Subcutaneous abdominal adipose tissue (tissue), 5 donors: ENCODE results near the gene KCNQ1.

Source experiments
- H3K27ac ChIP-seq: one replicate; pipeline ENCODE4 v1.7.0; 2013; ENCODE audit warnings: low read depth, mild to moderate bottlenecking, inconsistent platforms, low read length, moderate library complexity
- H3K27me3 ChIP-seq, 5 donors: one replicate each; pipeline ENCODE4 v1.7.0; 2013; ENCODE audit warnings: low read length in 5 of 5, inconsistent platforms in 1 of 5; ENCODE audit not compliant: control insufficient read depth in 5 of 5, insufficient read depth in 4 of 5
- H3K36me3 ChIP-seq, 5 donors: one replicate each; pipeline ENCODE4 v1.7.0; 2013; ENCODE audit warnings: low read length in 5 of 5; ENCODE audit not compliant: control insufficient read depth in 5 of 5, insufficient read depth in 5 of 5
- H3K4me1 ChIP-seq, 5 donors: one replicate each; pipeline ENCODE4 v1.7.0; 2013; ENCODE audit warnings: low read length in 5 of 5, mild to moderate bottlenecking in 3 of 5, moderate library complexity in 1 of 5; ENCODE audit not compliant: control insufficient read depth in 5 of 5, insufficient read depth in 5 of 5
- H3K4me3 ChIP-seq, 5 donors: one replicate each; pipeline ENCODE4 v1.7.0; 2013; ENCODE audit warnings: low read length in 5 of 5, low read depth in 1 of 5
- H3K9ac ChIP-seq, 5 donors: one replicate each; pipeline ENCODE4 v1.7.0; 2013; ENCODE audit warnings: low read length in 5 of 5, mild to moderate bottlenecking in 4 of 5, moderate library complexity in 3 of 5
- H3K9me3 ChIP-seq, 5 donors: one replicate each; pipeline ENCODE4 v1.7.0; 2013; ENCODE audit warnings: low read length in 5 of 5; ENCODE audit not compliant: control insufficient read depth in 5 of 5
- donor health status: healthy.
- donor health status: healthy.
- donor health status: healthy.
- donor health status: healthy.
- donor health status: healthy.

The KCNQ1 gene

GRCh38 chr11:2444821-2445745 is at the start of gene KCNQ1:
TSS of gene KCNQ1 (plus strand) at chr11:2445008. CDS start at chr11:2445099, 91 bp downstream.
- peak within 1 kb of the TSS in 1 of 5 donors; percentile 23 for H3K9ac ChIP-seq
- peaks cover 0 to 5% (median 4%) of the 10 kb centered on the region in 5 donors for H3K9me3 ChIP-seq
- no peaks in the 10 kb centered on the region for H3K36me3 ChIP-seq
- H3K27ac ChIP-seq = no peak within 1 kb of the TSS
- peaks cover 11 to 37% (median 22%) of the 10 kb centered on the region in 5 donors for H3K27me3 ChIP-seq
- peak within 1 kb of the TSS in 4 of 5 donors; percentile 33 to 64 (median 59) for H3K4me3 ChIP-seq
- H3K4me1 ChIP-seq = peaks cover 0 to 39% (median 24%) of the 10 kb centered on the region in 5 donors

GRCh38 chr11:2395211-2395730 is 49.5 kb upstream of the KCNQ1 start:
- no peak overlapping the region for H3K27ac ChIP-seq
- no peak overlapping the region for H3K9ac ChIP-seq
- peaks cover 3 to 30% (median 23%) of the 10 kb centered on the region in 5 donors for H3K4me1 ChIP-seq
- peaks cover 0 to 3% (median 0%) of the 10 kb centered on the region in 5 donors for H3K27me3 ChIP-seq
- H3K9me3 ChIP-seq = no peaks in the 10 kb centered on the region
- no peak overlapping the region for H3K4me3 ChIP-seq
- peaks cover 0 to 81% (median 78%) of the 10 kb centered on the region in 5 donors for H3K36me3 ChIP-seq

- Histone ChIP-seq H3K9ac (no peak overlapping the region), H3K4me3 (no peak overlapping the region), H3K27me3 (peaks cover 0 to 4% (median 0%) of the 10 kb centered on the region in 5 donors), H3K4me1 (peaks cover 5 to 28% (median 21%) of the 10 kb centered on the region in 5 donors), H3K9me3 (no peaks in the 10 kb centered on the region), H3K36me3 (peaks cover 0 to 77% (median 74%) of the 10 kb centered on the region in 5 donors), H3K27ac (no peak overlapping the region)
Observed at GRCh38 chr11:2395856-2396255, 49.0 kb upstream of the KCNQ1 start.

DNA sequence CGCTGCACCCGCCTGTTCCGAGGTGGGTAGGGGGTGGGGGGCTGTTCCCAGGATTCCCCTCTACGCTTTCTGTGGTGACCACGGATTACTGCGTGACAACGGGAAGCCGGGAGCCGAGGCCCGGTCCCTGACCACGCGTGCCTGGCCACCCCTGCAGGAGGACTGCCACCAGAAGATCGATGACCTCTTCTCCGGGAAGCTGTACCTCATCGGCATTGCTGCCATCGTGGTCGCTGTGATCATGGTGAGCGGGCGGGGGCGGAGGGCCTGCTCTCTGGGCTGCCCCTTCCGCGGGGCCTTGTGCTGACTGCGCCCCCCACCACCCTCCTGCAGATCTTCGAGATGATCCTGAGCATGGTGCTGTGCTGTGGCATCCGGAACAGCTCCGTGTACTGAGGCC is 48.3 kb upstream of the KCNQ1 start:
- Histone ChIP-seq H3K4me3 (no peak overlapping the region), H3K27me3 (peaks cover 0 to 4% (median 0%) of the 10 kb centered on the region in 5 donors), H3K4me1 (peaks cover 5 to 30% (median 25%) of the 10 kb centered on the region in 5 donors), H3K9me3 (no peaks in the 10 kb centered on the region), H3K27ac (no peak overlapping the region), H3K36me3 (peaks cover 0 to 71% (median 68%) of the 10 kb centered on the region in 5 donors), H3K9ac (no peak overlapping the region)

- H3K4me3 ChIP-seq = no peak overlapping the region
- no peak overlapping the region for H3K9ac ChIP-seq
- peaks cover 5 to 33% (median 30%) of the 10 kb centered on the region in 5 donors for H3K4me1 ChIP-seq
- H3K36me3 ChIP-seq = peaks cover 0 to 67% (median 64%) of the 10 kb centered on the region in 5 donors
- H3K27ac ChIP-seq = no peak overlapping the region
- peaks cover 0 to 4% (median 0%) of the 10 kb centered on the region in 5 donors for H3K27me3 ChIP-seq
- no peaks in the 10 kb centered on the region for H3K9me3 ChIP-seq
Observed at GRCh38 chr11:2397005-2397404, 47.8 kb upstream of the KCNQ1 start.

GRCh38 chr11:2398664-2399355 is 46.0 kb upstream of the KCNQ1 start:
- peak overlapping the region in 4 of 5 donors; percentile 75 to 87 (median 85) for H3K9ac ChIP-seq
- peaks cover 0 to 68% (median 65%) of the 10 kb centered on the region in 5 donors for H3K36me3 ChIP-seq
- H3K4me3 ChIP-seq = peak overlapping the region in 3 of 5 donors; percentile 64 to 74 (median 65)

GRCh38 chr11:2399488-2400068 is 45.2 kb upstream of the KCNQ1 start:
- no peaks in the 10 kb centered on the region for H3K9me3 ChIP-seq
- H3K36me3 ChIP-seq = peaks cover 0 to 68% (median 61%) of the 10 kb centered on the region in 5 donors
- peak overlapping the region; percentile 96 for H3K27ac ChIP-seq
- H3K27me3 ChIP-seq = peaks cover 0 to 4% (median 0%) of the 10 kb centered on the region in 5 donors
- H3K4me1 ChIP-seq = peaks cover 5 to 36% (median 31%) of the 10 kb centered on the region in 5 donors
- H3K4me3 ChIP-seq = peak overlapping the region; percentile 63 to 99 (median 65)
- H3K9ac ChIP-seq = peak overlapping the region; percentile 75 to 87 (median 85)

More at GRCh38 chr11:2398664-2399355, 46.0 kb upstream of the KCNQ1 start:
- Histone ChIP-seq H3K27ac (peak overlapping the region; percentile 96), H3K4me1 (peaks cover 5 to 36% (median 31%) of the 10 kb centered on the region in 5 donors), H3K9me3 (no peaks in the 10 kb centered on the region), H3K27me3 (peaks cover 0 to 4% (median 0%) of the 10 kb centered on the region in 5 donors)

DNA sequence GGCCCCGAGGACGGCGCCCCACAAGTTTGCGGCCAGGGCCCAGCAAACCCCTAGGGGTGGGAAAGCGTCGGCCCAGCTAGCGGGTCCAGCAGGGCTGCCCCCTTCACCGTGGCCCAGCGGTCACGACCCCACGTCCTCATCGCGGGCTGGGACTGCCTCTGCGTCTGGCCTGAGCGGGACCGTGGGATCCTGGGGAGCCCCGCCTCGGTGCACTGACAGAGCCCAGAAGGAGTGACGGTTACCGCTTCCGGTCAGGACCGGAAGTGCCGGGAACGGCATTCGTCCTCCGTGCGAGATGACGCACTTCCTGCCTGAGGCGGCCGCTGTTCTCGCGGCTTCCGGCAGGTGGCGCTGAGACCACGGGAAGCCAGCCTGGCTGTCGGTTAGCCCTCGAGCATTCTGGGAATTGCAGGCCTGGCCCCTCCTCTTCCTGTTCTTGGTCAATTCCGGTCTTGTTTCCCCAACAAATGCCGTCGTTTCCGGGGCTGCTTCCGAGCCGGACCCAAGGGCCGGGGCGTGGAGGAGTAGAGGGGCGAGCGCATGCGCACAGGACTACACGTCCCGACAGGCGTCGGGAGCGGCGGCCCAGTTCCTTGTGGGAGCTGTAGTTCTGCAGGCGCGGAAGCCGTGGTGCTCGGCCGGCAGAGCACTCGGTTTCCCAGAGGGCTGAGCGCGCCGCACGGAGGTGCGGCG is 44.6 kb upstream of the KCNQ1 start, which contains the start of gene TSSC4:
Gene TSSC4, plus strand, starts transcription at position 682 of the 693 bp plus-strand sequence. CDS start 1,884 bp downstream, outside the sequence.
- H3K27ac ChIP-seq = peak within 1 kb of the TSS; percentile 96
- H3K4me3 ChIP-seq = peak within 1 kb of the TSS; percentile 94 to 99 (median 98)
- peaks cover 0 to 64% (median 56%) of the 10 kb centered on the region in 5 donors for H3K36me3 ChIP-seq
- peaks cover 5 to 36% (median 31%) of the 10 kb centered on the region in 5 donors for H3K4me1 ChIP-seq
- H3K9ac ChIP-seq = peak within 1 kb of the TSS; percentile 77 to 99 (median 97)
- peaks cover 0 to 4% (median 0%) of the 10 kb centered on the region in 5 donors for H3K27me3 ChIP-seq
- H3K9me3 ChIP-seq = no peaks in the 10 kb centered on the region
